Progenitor cell of endocrine pancreas (in vitro differentiated cells): ENCODE measurements around the gene XIRP2. TPM values are rescaled to one million over a fixed set of nuclear protein-coding genes. Genes with fewer than 3 reads are reported as not detected.
A peak's percentile ranks its signal among the peaks of the same experiment; 100 is the strongest.
"Not testable (repeated sequence)": the region's sequence is repeated elsewhere in the genome, so short reads cannot be mapped to it uniquely, and the experiment has no call there.

Experiments
- DNase-seq: peaks from one replicate; pipeline ENCODE4 v3.0.0; 2021; ENCODE audit warnings: low spot score; ENCODE audit not compliant: unreplicated experiment
- H3K27ac Mint-ChIP-seq: 2 replicates; pipeline ENCODE4 v1.8.0; 2021; ENCODE audit warnings: mild to moderate bottlenecking, moderate library complexity, mixed read lengths
- H3K27me3 Mint-ChIP-seq: 2 replicates; pipeline ENCODE4 v1.8.0; 2021; ENCODE audit warnings: mixed read lengths
- H3K36me3 Mint-ChIP-seq: 2 replicates; pipeline ENCODE4 v1.8.0; 2022; ENCODE audit warnings: mixed read lengths; ENCODE audit not compliant: insufficient read depth
- H3K4me1 Mint-ChIP-seq: 2 replicates; pipeline ENCODE4 v1.8.0; 2021; ENCODE audit warnings: low read depth, mixed read lengths
- H3K4me3 Mint-ChIP-seq: 2 replicates; pipeline ENCODE4 v1.8.0; 2021; ENCODE audit warnings: low read depth, mild to moderate bottlenecking, moderate library complexity, mixed read lengths
- H3K9me3 Mint-ChIP-seq: 2 replicates; pipeline ENCODE4 v1.8.0; 2021; ENCODE audit warnings: low read depth, mixed read lengths
- CTCF ChIP-seq: fragments of 200-600 bp; sonication (generic); IDR thresholded peaks from one replicate; pipeline ENCODE4 v1.5.0; 2021; ENCODE audit warnings: antibody characterized with exemption, mild to moderate bottlenecking; ENCODE audit not compliant: unreplicated experiment
- total RNA-seq: library from RNA; stranded (reverse); gene quantifications from 2 replicates; pipeline ENCODE4 v1.2.1, GENCODE V29; 2021

XIRP2 gene
- total RNA-seq, 1 donor from 2014 or later, result 0.12 TPM

DNA sequence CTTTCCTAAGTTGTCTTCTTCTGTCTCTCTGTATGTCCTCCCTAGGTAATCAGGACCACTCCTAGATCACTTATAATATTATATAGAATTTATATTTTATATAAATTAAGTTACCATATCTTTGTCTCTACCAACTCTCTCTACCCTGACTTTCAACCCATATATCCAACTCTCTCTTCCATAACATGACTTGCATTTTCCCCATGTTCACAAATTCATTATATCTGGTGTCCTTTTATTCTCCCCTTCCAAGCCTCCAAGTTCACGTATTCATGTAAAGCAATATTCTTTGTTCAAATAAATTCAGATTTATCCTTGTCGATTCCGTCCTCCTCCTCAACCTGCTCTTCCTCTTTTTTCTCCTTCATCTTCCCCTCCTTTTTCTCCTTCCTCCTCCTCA lies 127.5 kb downstream of the XIRP2 start:
- TF ChIP-seq CTCF, result no peak
- Mint-ChIP-seq H3K27me3 (no peaks in the 10 kb centered on the region), H3K27ac (no peak overlapping the region), H3K4me3 (no peak overlapping the region), H3K4me1 (peaks cover 6% of the 10 kb centered on the region), H3K9me3 (peaks cover 8% of the 10 kb centered on the region), H3K36me3 (peaks cover 4% of the 10 kb centered on the region)
- DNase-seq, result no peak

GRCh38 chr2:167017021-167017420 lies 128.7 kb downstream of the XIRP2 start:
- Mint-ChIP-seq H3K4me1 (peaks cover 6% of the 10 kb centered on the region), H3K27ac (no peak overlapping the region), H3K27me3 (no peaks in the 10 kb centered on the region), H3K36me3 (peaks cover 4% of the 10 kb centered on the region), H3K9me3 (peaks cover 7% of the 10 kb centered on the region), H3K4me3 (no peak overlapping the region)
- DNase-seq, result no peak
- TF ChIP-seq CTCF, result no peak

- Mint-ChIP-seq H3K36me3 (no peaks in the 10 kb centered on the region), H3K4me3 (no peak overlapping the region), H3K27me3 (no peaks in the 10 kb centered on the region), H3K27ac (peak overlapping the region; percentile 22), H3K9me3 (no peaks in the 10 kb centered on the region), H3K4me1 (peaks cover 6% of the 10 kb centered on the region)
- no peak for TF ChIP-seq CTCF
- no peak for DNase-seq
These were observed 130.3 kb downstream of the XIRP2 start for GRCh38 chr2:167018590-167018989.

DNA sequence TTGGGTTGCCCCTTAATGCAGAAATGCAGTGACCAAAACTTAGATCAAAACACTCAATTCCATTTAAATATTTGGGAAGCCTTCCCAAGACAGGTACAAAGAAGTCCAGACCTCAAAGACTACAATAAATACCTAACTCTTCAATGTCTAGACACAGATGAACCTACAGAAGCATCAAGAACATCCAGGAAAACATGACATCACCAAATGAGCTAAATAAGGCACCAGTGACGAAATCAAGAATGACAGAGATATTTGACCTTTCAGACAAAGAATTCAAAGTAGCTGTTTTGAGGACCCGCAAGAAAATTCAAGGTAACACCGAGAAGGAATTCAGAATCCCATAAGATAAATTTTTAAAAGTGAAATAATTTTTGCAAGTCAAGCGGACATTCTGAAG lies 140.2 kb downstream of the XIRP2 start:
- no peak for TF ChIP-seq CTCF
- peaks cover 42% of the 10 kb centered on the region for H3K9me3 Mint-ChIP-seq
- H3K36me3 Mint-ChIP-seq, result peaks cover 10% of the 10 kb centered on the region
- no peak overlapping the region for H3K4me3 Mint-ChIP-seq
- no peaks in the 10 kb centered on the region for H3K27me3 Mint-ChIP-seq
- H3K4me1 Mint-ChIP-seq, result peaks cover 5% of the 10 kb centered on the region
- DNase-seq, result no peak
- H3K27ac Mint-ChIP-seq, result no peak overlapping the region

DNA sequence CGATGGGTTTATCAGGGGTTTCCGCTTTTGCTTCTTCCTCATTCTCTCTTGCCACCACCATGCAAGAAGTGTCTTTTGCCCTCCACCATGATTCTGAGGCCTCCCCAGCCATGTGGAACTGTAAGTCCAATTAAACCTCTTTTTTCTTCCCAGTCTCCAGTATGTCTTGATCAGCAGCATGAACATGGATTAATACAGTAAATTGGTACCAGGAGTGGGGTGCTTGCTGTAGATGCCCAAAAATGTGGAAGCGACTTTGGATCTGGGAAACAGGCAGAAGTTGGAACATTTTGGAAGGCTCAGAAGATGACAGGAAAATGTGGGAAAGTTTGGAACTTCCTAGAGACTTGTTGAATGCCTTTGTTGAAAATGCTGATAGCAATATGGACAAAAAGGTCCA lies 146.7 kb downstream of the XIRP2 start:
- not testable (repeated sequence) for H3K27ac Mint-ChIP-seq, H3K4me3 Mint-ChIP-seq, H3K27me3 Mint-ChIP-seq, H3K4me1 Mint-ChIP-seq, DNase-seq
- peaks cover 44% of the 10 kb centered on the region for H3K9me3 Mint-ChIP-seq
- peaks cover 12% of the 10 kb centered on the region for H3K36me3 Mint-ChIP-seq

DNA sequence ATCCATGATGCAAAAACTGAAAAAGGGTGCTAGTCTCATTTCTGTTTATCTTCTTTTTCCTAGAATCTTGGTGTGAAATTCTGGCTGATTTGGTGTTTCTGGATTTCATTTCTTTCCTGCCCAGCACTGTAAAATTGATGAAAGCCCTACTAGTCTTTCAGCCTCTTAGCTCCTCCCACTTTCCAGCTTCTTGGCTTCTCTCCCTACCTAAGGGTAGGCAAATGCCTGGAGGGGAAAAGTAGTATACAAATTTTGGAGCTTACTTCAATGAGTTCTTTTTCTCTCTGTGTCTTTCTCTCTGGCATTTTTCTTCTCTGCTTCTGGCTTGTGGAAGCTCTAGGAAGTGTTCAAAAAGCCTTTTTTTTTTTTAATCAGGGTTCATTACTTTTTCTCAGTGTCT lies 160.5 kb downstream of the XIRP2 start:
- H3K4me1 Mint-ChIP-seq, result peaks cover 7% of the 10 kb centered on the region
- no peaks in the 10 kb centered on the region for H3K27me3 Mint-ChIP-seq
- H3K27ac Mint-ChIP-seq, result no peak overlapping the region
- H3K36me3 Mint-ChIP-seq, result no peaks in the 10 kb centered on the region
- no peak for DNase-seq
- peaks cover 7% of the 10 kb centered on the region for H3K9me3 Mint-ChIP-seq
- TF ChIP-seq CTCF, result no peak
- H3K4me3 Mint-ChIP-seq, result no peak overlapping the region
